OCI-LY7 (cell line): ENCODE measurements around the gene ACOT12.

Source experiments
- CTCF ChIP-seq: fragments of 200-600 bp; sonication (generic); conservative IDR thresholded peaks from 2 replicates; pipeline ENCODE4 v1.5.1; 2014; ENCODE audit warnings: mild to moderate bottlenecking, antibody characterized with exemption, low read length, moderate library complexity, mixed read lengths
- EZH2phosphoT487 ChIP-seq: fragments of 200-600 bp; sonication (generic); IDR thresholded peaks from 2 replicates; pipeline ENCODE4 v1.6.1; 2018; ENCODE audit warnings: low read depth, borderline replicate concordance, mild to moderate bottlenecking, mixed run types, antibody characterized with exemption, low read length, moderate library complexity, mixed read lengths

GRCh38 chr5:81283976-81284375, 110.0 kb downstream of the ACOT12 start:
- TF ChIP-seq CTCF, result no peak
- no peak for TF ChIP-seq EZH2phosphoT487
